HepG2 (cell line): ENCODE results near the gene MAGEA9B.
"Not testable (repeated sequence)": the region's sequence is repeated elsewhere in the genome, so short reads cannot be mapped to it uniquely, and the experiment has no call there.

ENCODE experiments used
- CEBPB ChIP-seq: IDR thresholded peaks from 2 replicates; pipeline ENCODE4 v1.6.1; 2011; ENCODE audit warnings: low read depth, low read length, improper control_type of control experiment, borderline replicate concordance
- HCFC1 ChIP-seq: fragments of 150-350 bp; IDR thresholded peaks from 2 replicates; pipeline ENCODE4 v1.6.1; 2014; ENCODE audit warnings: low read depth, low read length
- MAFG ChIP-seq: sonication (generic); formaldehyde crosslinking; IDR thresholded peaks from 2 replicates; pipeline ENCODE4 v1.5.1; 2020; ENCODE audit warnings: mild to moderate bottlenecking, missing genetic modification reagents
- POLR2A ChIP-seq, 2 experiments: IDR thresholded peaks; 2 replicates each; pipeline ENCODE4 v1.6.1; 2011; ENCODE audit warnings: low read depth in 2 of 2, low read length in 2 of 2, mild to moderate bottlenecking in 1 of 2, moderate library complexity in 1 of 2; ENCODE audit not compliant: insufficient read depth in 1 of 2
- ZNF335 ChIP-seq: sonication (generic); formaldehyde crosslinking; IDR thresholded peaks from 2 replicates; pipeline ENCODE4 v1.4.0; 2020; ENCODE audit warnings: missing genetic modification reagents
- ZNF431 ChIP-seq: sonication (generic); formaldehyde crosslinking; IDR thresholded peaks from 2 replicates; pipeline ENCODE4 v1.9.0; 2022; ENCODE audit warnings: missing genetic modification reagents, low read depth, mild to moderate bottlenecking, borderline replicate concordance
- ZNF629 ChIP-seq: sonication (generic); formaldehyde crosslinking; conservative IDR thresholded peaks from 2 replicates; pipeline ENCODE4 v1.5.0; 2020; ENCODE audit warnings: missing genetic modification reagents
- ZNF792 ChIP-seq: IDR thresholded peaks from 2 replicates; pipeline ENCODE4 v1.6.1; 2016
- TF ChIP-seq, protein P1 (sequence below): sonication (generic); formaldehyde crosslinking; IDR thresholded peaks from 2 replicates; pipeline ENCODE4 v1.5.0; 2020; ENCODE audit warnings: mild to moderate bottlenecking, missing genetic modification reagents, moderate library complexity
- TF ChIP-seq, protein P2 (sequence below), 2 experiments: IDR thresholded peaks; 2 replicates each; pipeline ENCODE4 v1.6.1; 2011 to 2012; ENCODE audit warnings: low read length in 2 of 2, borderline replicate concordance in 1 of 2, low read depth in 1 of 2, mild to moderate bottlenecking in 1 of 2, moderate library complexity in 1 of 2
- TF ChIP-seq, protein P3 (sequence below): sonication (generic); formaldehyde crosslinking; IDR thresholded peaks from 2 replicates; pipeline ENCODE4 v1.4.0; 2020; ENCODE audit warnings: missing genetic modification reagents, borderline replicate concordance

DNA sequence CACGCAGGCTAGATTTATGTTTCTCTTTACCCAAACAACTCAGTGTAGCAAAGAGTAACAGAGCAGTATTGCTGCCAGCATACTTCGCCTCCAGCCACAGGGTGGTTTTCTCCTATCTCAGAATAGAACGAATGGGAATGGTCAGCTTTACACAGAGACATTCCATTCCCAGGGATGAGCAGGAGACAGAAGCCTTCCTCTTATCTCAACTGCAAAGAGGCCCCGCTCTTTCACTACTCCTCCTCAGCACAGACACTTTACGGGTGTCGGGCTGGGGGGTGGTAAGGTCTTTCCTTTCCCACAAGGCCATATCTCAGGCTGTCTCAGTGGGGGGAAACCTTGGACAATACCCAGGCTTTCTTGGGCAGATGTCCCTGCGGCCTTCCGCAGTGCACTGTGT lies 39.6 kb upstream of the MAGEA9B start:
- TF ChIP-seq CEBPB; ZNF792 (CRISPR knock-in tag); HCFC1; ZNF629 (CRISPR knock-in tag); POLR2A (IDR thresholded peaks at IDR 0.05; ENCODE audit: insufficient read depth in 1 of 2, low read depth in 2 of 2, low read length in 2 of 2); MAFG; ZNF335 (CRISPR knock-in tag); ZNF431 (CRISPR knock-in tag): not testable (repeated sequence)
- TF ChIP-seq, protein P1, sequence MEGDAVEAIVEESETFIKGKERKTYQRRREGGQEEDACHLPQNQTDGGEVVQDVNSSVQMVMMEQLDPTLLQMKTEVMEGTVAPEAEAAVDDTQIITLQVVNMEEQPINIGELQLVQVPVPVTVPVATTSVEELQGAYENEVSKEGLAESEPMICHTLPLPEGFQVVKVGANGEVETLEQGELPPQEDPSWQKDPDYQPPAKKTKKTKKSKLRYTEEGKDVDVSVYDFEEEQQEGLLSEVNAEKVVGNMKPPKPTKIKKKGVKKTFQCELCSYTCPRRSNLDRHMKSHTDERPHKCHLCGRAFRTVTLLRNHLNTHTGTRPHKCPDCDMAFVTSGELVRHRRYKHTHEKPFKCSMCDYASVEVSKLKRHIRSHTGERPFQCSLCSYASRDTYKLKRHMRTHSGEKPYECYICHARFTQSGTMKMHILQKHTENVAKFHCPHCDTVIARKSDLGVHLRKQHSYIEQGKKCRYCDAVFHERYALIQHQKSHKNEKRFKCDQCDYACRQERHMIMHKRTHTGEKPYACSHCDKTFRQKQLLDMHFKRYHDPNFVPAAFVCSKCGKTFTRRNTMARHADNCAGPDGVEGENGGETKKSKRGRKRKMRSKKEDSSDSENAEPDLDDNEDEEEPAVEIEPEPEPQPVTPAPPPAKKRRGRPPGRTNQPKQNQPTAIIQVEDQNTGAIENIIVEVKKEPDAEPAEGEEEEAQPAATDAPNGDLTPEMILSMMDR (CRISPR knock-in tag), result not testable (repeated sequence)
- TF ChIP-seq, protein P2, sequence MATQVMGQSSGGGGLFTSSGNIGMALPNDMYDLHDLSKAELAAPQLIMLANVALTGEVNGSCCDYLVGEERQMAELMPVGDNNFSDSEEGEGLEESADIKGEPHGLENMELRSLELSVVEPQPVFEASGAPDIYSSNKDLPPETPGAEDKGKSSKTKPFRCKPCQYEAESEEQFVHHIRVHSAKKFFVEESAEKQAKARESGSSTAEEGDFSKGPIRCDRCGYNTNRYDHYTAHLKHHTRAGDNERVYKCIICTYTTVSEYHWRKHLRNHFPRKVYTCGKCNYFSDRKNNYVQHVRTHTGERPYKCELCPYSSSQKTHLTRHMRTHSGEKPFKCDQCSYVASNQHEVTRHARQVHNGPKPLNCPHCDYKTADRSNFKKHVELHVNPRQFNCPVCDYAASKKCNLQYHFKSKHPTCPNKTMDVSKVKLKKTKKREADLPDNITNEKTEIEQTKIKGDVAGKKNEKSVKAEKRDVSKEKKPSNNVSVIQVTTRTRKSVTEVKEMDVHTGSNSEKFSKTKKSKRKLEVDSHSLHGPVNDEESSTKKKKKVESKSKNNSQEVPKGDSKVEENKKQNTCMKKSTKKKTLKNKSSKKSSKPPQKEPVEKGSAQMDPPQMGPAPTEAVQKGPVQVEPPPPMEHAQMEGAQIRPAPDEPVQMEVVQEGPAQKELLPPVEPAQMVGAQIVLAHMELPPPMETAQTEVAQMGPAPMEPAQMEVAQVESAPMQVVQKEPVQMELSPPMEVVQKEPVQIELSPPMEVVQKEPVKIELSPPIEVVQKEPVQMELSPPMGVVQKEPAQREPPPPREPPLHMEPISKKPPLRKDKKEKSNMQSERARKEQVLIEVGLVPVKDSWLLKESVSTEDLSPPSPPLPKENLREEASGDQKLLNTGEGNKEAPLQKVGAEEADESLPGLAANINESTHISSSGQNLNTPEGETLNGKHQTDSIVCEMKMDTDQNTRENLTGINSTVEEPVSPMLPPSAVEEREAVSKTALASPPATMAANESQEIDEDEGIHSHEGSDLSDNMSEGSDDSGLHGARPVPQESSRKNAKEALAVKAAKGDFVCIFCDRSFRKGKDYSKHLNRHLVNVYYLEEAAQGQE (IDR thresholded peaks at IDR 0.05; ENCODE audit: borderline replicate concordance in 1 of 2, low read depth in 1 of 2, low read length in 2 of 2), result not testable (repeated sequence)
- TF ChIP-seq, protein P3, sequence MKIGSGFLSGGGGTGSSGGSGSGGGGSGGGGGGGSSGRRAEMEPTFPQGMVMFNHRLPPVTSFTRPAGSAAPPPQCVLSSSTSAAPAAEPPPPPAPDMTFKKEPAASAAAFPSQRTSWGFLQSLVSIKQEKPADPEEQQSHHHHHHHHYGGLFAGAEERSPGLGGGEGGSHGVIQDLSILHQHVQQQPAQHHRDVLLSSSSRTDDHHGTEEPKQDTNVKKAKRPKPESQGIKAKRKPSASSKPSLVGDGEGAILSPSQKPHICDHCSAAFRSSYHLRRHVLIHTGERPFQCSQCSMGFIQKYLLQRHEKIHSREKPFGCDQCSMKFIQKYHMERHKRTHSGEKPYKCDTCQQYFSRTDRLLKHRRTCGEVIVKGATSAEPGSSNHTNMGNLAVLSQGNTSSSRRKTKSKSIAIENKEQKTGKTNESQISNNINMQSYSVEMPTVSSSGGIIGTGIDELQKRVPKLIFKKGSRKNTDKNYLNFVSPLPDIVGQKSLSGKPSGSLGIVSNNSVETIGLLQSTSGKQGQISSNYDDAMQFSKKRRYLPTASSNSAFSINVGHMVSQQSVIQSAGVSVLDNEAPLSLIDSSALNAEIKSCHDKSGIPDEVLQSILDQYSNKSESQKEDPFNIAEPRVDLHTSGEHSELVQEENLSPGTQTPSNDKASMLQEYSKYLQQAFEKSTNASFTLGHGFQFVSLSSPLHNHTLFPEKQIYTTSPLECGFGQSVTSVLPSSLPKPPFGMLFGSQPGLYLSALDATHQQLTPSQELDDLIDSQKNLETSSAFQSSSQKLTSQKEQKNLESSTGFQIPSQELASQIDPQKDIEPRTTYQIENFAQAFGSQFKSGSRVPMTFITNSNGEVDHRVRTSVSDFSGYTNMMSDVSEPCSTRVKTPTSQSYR (CRISPR knock-in tag), result not testable (repeated sequence)
